Right renal pelvis (tissue), 4 donors: ENCODE data around the gene RIPPLY3. TPM values are rescaled to one million over a fixed set of nuclear protein-coding genes. Genes with fewer than 3 reads are reported as not detected.

ENCODE experiments used
- DNase-seq, 4 donors: peaks; one replicate each; pipeline ENCODE4 v3.0.0-alpha.2; 2013; ENCODE audit warnings: low read depth in 4 of 4, low spot score in 3 of 4, missing footprints in 1 of 4
- polyA plus RNA-seq, 4 donors: library from polyadenylated mRNA; unstranded; fragments of 120-200 nt; gene quantifications; one replicate each; pipeline ENCODE4 v1.2.1, GENCODE V29; 2013; ENCODE audit not compliant: insufficient read length in 4 of 4

Gene RIPPLY3, protein sequence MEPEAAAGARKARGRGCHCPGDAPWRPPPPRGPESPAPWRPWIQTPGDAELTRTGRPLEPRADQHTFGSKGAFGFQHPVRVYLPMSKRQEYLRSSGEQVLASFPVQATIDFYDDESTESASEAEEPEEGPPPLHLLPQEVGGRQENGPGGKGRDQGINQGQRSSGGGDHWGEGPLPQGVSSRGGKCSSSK
- polyA plus RNA-seq, result 1 to 10 TPM; 1.8 to 2.2 (median 2.1) TPM

DNA sequence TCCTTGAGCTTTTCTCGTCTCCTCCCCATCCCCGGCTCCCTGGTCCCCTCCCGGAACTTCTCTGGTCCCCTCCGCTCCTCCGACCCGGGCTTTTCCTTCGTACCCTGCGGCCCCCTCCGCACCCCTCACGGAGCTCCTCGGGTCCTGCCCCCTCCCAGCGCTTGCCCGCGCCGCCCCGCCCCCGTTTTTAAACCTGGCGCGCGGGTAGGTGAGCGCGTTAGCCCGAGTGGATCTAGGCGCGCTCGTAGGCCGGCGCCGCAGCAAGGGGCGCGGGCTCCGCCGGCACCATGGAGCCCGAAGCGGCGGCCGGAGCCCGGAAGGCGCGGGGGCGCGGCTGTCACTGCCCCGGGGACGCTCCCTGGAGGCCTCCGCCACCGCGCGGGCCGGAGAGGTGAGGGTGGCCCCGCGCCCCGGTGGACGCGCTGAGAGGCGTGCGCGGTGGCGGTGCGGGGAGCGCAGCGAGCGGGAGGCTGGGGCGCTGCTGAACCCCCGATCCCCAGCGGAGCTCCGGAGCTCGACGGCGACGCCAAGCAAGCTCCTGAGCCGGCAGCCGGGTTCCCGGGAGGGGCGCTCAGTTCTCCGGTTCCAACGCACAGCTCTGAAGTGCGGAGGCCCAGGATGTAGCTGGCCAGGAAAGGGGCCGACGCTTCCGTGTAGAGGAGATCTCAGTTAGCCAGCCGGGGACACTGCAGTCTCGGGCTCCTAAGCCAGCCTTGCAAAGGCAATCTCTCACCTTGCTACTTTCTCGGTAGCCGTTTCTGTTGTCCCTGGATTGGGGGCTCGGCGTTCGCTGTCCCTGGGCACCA lies at the start of gene RIPPLY3:
Gene RIPPLY3, plus strand, starts transcription at position 217 of the 806 bp plus-strand sequence. Its CDS starts 71 bp downstream, at position 288.
- DNase-seq, result no peak

DNA sequence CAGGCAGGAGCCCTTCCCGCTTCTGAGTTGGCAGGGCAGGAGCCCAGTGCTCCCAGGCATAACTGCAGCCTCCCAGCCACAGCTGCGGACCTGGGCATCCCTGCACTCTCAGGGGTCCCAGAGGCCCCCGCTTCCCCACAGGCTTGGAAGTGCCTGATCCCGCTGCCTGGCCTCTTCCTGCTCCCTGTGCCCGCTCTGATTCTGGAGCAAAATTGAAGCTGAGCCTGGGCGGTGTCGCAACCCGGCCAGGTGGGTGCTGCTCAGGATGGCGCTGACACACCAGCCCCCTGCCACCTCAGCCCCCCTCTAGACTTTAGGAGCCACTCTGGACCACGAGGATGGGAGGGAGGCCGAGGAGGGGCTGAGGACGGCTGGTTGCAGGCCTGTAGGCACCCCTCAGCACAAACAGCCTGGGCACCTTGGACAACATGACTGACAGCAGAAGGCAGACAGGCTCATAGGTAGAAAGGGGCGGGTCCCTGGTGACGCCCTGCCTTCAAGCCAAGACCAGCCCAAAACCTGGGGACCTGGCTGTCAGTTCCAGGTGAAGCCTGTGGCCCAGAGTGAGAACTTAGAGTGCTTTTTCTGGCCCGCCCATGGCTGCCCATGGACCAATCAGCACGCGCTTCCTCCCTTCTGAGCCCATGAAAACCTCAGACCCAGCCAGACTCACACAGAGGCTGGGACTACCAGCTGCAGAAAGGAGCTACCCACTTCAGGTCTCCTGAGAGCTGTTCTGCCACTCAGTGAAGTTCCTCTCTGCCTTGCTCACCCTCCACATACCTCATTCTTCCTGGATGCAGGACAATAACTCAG lies 47.3 kb upstream of the RIPPLY3 start:
- DNase-seq, result no peak

DNA sequence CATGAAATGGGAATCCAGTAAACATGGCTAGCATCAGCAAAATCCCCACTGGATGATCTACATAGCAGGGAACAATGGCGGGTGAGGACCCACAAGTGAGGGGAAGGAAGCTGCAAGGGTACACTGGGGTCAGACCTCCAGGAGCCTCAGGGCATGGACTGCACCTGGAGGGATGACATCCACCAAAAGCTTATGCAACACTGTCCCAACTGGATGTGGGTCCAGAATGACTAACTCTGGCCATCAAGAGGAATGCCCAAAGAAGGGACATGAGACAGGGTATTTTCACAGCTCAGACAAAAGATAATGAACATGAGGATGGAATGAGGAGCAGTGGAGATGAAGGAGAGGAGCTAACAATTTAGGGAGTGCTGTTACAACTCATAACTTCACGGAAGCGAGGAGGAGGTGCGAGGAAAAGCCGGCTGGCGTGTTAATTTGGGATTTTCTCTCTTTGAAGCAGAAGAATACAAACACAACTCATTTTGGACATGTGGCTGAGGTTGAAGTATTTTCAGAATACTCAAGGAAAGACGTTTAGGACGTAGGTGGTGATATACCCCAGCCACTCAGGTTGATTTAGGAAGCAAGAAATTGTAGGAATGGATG lies 45.7 kb upstream of the RIPPLY3 start:
- no peak for DNase-seq

DNA sequence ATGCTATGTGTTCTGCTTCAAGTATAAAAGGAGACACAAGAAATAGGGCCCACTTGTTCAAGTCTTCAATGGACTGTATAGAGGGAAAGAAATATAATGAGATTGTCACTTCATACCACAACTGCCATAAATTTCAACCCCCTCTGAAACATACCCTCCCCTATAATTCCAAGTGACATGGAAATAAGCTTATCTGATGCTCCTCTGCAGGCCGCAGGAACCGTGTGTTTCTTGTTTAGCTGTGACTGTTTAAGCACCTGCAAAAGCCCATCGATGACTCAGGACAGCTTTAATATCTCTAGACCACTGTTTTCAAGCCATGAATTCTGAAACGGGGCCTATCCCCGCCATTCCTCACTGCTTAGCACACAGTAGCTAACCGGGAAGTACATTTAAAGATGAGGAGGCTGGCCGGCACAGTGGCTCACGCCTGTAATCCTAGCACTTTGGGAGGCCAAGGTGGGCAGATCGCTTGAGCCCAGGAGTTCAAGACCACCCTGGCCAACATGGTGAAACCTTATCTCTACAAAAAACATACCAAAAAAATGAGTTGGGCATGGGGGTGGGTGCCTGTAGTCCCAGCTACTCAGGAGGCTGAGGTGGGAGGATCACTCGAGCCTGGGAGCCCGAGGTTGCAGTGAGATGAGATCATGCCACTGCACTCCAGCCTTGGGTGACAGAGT lies 44.3 kb upstream of the RIPPLY3 start:
- DNase-seq, result no peak

DNA sequence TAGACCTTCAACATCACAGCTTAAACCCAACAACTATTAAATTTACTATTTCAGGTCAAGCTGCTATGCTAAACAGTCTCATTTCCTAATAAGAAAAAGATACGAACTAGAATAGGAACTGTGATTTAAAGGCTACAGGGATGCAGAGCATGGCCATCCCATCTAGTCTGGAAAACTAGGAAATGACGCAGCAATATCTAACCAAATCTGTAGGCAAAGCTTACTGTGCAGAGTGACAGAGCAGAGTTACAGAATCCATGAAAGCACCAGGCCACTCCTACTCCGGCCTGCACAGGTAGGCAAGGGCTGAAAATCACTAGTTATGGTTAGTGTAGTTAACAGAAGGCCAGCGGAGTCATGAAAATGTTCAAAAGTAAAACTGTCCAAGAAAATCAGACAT lies 42.1 kb upstream of the RIPPLY3 start:
- no peak for DNase-seq

DNA sequence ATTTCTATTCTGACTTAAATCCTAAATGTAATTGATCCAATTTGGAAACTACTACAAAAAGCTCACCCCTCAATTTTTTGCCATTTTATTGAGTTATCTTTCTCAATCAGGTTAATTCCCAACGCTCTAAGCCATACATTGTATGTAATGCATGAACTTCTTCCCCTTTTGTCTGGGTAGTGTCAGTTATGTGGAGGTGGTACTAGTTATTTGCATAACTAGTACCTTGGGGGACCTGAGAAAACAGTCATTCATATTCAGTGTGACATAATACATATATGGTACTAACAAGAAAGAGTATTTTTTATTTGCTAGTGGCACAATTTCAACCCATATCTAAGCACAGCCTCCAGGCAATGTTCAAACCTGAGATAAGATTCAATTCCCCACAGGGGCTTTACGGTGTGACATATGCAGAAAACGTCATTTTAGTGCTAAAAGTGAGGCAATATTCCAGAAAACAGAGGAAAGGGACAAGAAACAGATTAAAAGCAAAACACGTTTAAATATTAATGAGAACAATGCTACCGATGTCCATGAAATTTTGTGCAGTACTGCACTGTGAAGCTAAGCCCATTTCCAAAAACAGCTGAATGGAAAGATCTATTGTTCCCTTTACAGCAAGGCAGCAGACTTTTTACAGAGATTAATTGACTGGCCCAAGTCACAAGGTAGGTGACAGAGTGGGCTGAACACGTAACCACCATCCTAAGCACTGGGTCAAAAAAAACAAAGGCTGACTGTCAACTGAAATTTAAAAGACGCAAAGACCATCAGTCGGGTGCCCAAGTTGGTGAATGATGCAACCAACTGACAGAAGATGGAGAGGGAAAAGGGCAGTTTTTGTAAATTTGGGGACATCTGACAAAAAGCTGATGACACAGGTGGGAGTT lies 41.4 kb upstream of the RIPPLY3 start:
- no peak for DNase-seq

DNA sequence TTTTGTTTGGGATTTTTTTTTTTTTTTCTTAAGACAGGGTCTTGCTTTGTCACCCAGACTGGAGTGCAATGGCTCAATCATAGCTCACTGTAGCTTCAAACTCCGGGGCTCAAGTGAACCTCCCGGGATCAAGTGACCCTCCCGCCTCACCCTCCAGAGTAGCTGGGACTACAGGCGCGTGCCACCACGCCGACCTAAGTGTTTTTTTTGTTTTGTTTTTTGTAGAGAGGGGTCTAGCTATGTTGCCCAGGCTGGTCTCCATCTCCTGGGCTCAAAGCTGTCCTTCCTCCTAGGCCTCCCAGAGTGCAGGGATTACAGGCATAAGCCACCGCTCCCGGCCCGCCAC lies 40.8 kb upstream of the RIPPLY3 start:
- no peak for DNase-seq

DNA sequence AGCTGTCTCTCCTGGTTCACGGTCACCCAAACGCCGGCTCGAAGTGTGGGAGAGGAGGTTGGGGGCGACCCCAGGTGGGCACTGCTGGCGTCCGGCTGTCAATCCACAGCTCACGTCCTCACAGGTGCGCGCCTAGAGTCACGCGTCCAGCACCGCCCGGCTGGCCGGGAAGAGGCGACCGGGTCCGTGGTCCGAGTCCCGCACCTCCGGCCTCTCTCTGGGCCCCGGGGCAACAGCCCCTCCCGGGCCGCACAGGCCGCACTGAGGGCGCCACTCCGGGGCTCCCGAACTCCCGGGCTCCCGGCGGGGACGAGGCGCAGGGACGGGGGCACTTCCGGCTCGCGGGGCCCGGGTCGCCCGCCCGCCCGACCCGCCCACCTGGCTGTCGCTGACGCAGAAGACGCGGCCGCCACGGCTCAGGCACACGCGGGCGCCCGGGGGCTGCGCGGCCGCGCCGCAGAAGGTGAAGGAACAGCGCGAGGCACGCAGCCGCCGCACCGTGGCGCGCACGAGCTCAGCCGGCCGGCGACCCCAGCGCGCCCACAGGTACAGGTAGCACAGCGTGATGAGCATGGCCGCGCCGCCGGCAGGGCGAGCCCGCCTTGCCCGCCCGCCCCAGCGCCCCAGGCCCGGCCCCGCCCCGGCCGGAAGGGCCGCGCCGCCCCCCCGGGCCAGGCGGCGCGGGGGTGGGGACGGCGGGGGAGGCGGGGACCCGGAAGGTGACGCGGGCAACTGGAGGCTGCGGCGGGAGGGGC lies 40.3 kb upstream of the RIPPLY3 start, which contains the start of gene HLCS:
Gene HLCS, minus strand, starts transcription at position 604 of the 755 bp plus-strand sequence. Its CDS starts 31 bp downstream, at position 573.
- DNase-seq, result peak in 1 of 4 donors; percentile 46

DNA sequence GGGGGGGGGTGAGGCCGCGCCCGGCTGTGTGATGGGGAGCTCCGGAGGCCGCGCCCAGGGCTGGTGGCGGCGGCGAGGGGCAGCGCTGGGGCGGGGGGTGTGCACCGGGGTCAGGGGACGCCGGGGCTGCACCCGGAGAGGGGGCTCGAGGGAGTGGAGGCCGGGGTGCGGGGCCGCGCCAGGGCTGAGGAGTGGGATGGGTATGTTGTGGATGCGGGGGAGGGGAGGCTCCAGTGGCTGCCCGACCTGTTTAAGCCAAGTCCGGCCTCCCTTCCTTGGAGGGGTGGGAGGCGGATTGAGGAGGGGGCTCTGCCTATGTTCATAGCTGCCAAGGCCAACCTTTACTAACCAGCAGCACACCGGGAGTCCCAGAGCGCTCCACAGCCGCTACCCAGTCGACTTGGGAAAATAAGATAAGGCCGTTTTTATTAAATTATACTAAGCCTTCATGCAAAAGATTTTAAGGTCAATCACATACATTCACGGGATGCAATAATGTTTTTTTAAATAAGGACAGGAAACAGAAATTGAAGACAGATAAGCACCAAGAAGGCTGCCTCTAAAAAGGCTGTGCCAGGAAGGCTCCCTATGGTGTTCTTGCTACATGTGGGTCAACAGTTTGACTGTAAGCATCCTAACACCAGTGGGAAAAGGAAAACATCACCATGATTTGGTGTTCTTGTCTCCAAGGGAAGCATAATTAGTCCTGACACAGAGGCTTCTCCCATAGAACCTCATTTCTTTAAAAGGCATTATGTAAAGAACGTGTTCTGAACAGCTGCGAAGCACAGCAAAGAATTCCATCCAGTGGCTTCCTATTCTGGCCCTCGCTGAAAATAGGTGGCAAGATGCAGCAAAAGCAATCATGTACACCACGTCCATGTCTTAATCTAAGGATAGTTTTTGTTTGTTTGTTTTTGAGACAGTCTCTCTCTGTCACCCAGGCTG lies 39.4 kb upstream of the RIPPLY3 start:
- no peak for DNase-seq

DNA sequence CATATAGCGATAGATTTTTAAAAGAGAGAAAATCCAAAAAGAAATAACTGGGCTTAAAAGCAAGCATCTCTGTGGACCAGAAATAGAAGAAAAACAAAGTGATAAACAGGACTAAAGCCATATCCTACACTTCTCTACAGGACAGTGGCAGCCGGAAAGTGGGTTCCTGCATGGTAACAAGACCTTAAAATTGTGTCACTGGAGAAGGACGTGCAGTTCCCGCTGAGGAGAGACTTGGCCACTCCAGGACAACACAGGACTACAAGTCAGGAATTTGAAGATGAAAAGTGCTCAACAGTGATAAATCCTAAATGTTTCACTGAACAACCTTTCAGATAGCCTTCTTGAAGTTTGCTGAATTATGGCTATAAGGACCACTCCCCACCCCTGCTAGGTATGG lies 38.1 kb upstream of the RIPPLY3 start:
- DNase-seq, result no peak

DNA sequence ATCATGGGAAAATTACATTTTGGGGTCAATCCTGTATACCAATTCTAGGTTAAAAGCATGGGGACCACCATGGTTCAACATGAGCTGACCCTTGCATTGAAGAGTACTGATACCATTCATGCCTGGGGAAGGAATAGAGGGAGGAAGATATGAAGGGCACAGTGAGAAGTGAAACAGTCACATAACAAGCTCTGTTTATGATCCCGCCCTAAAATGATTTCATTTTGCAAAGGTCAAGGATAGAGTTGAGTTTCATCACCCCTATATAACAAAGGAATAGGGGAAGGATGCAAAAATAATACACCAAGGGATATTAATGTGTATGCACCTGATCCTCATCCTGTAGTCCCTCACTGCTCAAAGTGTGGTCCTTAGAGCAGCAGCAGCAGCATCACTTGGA lies 37.5 kb upstream of the RIPPLY3 start:
- DNase-seq, result no peak

DNA sequence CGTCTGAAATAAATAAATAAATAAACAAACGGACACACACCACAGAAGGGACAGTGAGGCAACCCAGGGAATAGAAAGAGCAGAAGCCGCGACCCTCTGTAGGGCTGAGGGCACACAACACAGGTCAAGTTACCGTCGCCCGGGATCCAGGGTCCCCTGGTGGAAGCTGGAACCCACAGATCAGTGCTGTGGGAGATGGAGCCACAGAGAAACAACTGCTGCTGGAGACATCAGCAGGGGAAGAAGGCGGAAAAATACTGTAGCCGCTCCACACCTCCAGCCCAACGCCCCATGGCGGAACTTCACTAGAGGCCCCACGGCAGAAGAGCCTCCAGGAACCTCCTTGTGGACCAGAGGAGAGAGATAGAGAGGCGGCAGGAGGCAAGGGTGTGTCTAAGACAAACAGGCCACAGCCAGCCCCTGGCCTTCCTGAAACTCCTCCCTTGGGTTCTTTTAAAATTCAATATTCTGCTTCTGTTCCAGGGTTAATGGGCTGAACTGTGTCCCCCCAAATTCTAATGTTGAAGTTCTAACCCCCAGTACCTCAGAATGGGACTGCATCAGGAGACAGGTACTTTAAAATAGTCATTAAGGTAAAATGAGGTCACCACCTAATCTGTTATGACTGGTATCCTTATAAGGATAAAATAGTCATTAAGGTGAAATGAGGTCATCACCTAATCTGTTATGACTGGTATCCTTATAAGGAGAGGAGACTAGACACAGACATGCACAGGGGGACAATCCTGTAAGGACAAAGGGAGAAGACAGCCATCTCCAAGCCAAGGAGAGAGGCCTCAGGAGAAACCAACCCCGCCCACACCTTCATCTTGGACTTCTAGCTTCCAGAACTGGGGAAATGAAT lies 32.3 kb upstream of the RIPPLY3 start:
- no peak for DNase-seq

DNA sequence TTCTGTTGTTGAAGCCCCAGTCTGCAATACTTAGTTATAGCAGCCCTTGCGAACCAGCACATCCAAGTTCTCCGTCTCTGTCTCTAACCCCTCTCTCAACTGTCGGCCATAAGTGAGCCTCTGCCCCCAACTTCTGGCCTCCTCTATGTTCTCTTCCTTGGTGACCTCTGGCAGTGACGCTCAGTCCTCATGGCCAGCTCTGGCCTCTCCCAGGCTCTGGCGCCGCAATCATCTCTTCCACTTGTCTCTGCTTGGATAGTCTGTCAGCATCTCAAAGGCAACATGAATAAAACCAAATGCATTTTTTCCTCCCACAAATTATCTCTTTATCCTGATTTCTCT lies 31.7 kb upstream of the RIPPLY3 start:
- no peak for DNase-seq

DNA sequence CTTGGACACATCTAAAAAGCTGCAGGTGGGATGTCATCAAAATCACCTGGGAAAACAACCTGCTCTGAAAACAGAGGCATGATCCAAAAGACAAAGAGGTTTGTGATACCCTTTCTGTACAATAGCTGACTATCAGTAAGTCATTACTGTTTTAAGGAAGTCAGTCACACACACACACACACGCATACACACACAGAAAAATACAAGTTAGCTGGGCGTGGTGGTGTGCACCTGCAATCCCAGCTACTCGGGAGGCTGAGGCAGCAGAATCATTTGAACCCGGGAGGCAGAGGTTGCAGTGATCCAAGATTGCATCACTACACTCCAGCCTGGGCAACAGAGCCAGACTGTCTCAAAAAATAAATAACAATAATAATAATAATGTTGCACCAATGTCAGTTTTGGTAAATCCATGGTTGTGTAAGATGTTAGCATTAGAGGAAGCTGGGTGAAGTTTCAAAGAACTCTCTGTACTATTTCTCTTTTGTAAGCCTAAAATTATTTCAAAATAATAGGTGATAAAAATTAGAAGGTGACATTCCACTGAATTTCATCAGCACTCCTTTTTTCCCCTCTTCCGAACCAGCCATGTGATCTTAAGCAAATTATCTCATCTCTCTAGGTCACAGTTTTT lies 30.2 kb upstream of the RIPPLY3 start:
- DNase-seq, result no peak

DNA sequence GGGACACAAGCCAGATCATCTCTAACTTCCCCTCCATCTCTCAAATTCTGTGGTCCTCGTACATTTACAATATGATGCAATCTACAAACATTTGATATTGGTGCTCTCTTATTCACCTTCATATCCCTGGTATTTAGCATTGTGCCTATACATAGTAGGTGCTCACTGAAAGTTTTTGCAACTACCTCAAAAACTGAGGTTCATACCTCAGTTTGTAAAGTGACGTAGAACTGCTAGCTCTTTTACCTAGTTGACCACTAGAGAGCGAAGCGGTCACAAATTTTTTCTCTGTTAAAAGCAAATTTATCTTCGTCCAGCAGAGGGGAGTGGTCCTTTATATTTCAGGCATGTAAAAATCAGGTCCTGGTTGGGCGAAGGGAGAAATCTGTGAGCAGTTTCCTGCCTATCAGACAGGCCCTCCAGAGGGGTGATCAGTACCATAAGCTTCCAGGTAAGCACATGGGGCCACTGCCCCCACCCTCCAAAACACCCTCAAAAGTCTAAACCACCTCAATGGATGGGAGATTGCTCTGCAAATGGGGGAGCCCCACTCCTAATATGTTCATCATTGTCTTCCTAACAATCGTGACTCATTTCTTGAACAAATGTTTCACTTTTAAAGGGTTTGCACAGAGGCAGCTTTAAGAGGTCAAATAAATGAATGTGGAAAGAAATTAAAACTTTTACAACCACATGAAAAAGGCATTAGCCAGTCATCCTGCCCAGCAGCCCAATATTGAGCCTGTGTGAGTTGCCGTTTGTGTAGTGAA lies 29.4 kb upstream of the RIPPLY3 start:
- DNase-seq, result peak in 2 of 4 donors; percentile 64 to 77
